GM19328 (cell line): ENCODE measurements around the gene PAPPA2.
"Not testable (repeated sequence)": the region's sequence is repeated elsewhere in the genome, so short reads cannot be mapped to it uniquely, and the experiment has no call there.

Source experiments
- ATAC-seq: cut with Tn5 transposase; IDR thresholded peaks from one replicate; pipeline ENCODE4 v1.9.1; 2021; ENCODE audit warnings: mild to moderate bottlenecking, moderate library complexity; ENCODE audit not compliant: unreplicated experiment

Gene PAPPA2, protein sequence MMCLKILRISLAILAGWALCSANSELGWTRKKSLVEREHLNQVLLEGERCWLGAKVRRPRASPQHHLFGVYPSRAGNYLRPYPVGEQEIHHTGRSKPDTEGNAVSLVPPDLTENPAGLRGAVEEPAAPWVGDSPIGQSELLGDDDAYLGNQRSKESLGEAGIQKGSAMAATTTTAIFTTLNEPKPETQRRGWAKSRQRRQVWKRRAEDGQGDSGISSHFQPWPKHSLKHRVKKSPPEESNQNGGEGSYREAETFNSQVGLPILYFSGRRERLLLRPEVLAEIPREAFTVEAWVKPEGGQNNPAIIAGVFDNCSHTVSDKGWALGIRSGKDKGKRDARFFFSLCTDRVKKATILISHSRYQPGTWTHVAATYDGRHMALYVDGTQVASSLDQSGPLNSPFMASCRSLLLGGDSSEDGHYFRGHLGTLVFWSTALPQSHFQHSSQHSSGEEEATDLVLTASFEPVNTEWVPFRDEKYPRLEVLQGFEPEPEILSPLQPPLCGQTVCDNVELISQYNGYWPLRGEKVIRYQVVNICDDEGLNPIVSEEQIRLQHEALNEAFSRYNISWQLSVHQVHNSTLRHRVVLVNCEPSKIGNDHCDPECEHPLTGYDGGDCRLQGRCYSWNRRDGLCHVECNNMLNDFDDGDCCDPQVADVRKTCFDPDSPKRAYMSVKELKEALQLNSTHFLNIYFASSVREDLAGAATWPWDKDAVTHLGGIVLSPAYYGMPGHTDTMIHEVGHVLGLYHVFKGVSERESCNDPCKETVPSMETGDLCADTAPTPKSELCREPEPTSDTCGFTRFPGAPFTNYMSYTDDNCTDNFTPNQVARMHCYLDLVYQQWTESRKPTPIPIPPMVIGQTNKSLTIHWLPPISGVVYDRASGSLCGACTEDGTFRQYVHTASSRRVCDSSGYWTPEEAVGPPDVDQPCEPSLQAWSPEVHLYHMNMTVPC (N-terminal part only)

GRCh38 chr1:176462674-176463378 is at the start of gene PAPPA2:
PAPPA2 (plus strand) TSS chr1:176463175; CDS start chr1:176556323, 93,148 bp downstream.
- ATAC-seq = no peak

- no peak for ATAC-seq
These were observed 46.2 kb upstream of the PAPPA2 start for GRCh38 chr1:176416777-176417176.

- not testable (repeated sequence) for ATAC-seq
These were observed 43.4 kb upstream of the PAPPA2 start for GRCh38 chr1:176419608-176420007.

- no peak for ATAC-seq
These were observed 28.7 kb upstream of the PAPPA2 start for GRCh38 chr1:176434234-176434633.

- ATAC-seq = no peak
These were observed 26.7 kb upstream of the PAPPA2 start for GRCh38 chr1:176436251-176436650.

DNA sequence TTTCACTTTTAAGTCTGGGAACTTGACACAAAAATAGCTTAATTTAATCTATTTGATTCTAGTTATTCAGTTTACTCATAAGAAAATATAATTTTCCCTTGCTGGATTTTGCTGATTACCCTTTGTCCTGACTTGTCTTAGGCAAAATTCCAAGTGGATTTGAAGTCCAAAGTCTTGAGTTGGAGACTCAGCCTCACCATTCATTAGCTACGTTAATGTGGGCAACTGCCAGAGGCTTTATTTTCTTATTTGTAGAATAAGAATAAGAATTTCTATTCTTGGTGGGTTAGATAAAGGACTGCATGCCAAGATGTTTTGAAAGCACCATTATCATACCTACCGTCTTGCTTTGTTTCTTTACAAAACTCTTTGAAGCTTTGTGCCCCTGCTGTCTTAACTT is 22.8 kb upstream of the PAPPA2 start:
- ATAC-seq = no peak

DNA sequence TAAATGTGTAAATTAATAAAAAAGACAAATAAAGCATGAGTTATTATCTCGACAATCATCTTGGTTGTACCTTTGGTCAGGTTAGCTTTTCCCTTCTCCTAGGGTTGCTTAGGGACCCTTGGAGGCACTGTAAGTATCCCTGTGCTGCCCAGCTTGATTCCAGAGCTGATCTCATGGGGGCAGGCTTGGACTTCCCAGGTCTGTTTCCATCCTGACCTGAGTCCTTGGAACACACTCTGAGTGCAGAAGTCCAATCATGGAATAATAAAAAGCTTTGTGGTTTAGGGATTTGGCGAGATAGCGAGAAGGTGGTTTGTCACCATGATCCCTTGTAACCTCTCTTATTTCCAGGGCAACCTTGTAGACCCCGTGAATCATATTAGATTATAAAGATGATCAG is 18.7 kb upstream of the PAPPA2 start:
- no peak for ATAC-seq

GRCh38 chr1:176445402-176445801 is 17.6 kb upstream of the PAPPA2 start:
- ATAC-seq = no peak

DNA sequence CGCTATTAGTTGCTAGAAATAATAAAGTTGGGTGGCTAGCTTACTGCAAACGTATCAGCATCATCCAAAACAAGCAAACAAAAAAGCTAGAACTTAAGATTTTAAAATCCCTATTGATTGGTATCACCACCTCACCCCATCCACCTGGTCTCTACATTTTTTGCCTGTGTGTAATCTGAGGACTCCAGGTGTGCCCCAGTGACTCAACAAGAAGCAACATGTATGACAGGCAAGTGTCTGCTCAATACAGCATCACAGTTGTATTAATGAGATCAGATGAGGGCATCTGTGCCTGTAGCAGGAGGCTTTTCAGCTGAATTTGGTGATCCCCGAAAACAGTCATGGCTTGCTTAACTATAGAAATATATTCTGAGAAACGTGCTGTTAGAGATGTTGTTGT is 14.6 kb upstream of the PAPPA2 start:
- ATAC-seq = no peak

DNA sequence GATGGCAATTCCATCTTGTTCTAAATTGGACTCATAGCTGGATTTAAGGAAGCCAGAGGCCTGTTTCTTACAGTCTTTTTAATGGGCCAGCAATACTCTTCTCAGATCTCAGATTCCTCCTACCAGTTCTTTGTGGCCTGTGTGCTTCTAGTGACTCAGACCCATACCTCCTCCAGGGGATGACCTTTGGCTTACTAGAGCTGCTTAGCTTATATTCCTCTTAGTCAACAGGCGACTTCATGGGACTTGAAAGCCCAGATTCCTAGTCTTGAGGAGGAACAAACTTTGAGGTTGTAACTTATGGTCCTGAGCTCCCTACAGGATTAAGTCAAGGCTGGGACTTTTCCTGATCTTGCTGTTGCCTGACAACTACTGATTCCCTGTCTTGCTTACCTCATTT is 12.4 kb upstream of the PAPPA2 start:
- ATAC-seq = no peak

- not testable (repeated sequence) for ATAC-seq
These were observed 11.2 kb upstream of the PAPPA2 start for GRCh38 chr1:176451741-176452140.

DNA sequence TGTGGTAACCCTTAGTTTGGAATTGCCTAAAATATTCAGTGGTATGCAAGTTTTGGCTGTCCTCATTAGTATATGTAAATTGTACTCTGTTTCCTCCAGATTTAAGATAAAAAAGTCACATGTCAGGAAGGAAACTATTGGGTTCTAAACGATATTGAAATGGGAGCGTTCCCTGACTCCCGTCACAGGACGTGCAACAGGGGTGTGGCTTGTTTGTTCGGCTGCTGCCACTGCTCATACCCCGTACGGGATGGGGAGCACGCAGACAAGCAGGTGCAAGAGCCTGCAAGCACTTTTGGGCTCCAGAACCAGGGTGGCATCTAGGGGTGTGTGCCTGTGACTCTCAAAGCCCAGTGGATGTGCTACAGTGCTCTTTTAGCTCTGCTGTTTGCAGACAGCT is 6.2 kb upstream of the PAPPA2 start:
- no peak for ATAC-seq

GRCh38 chr1:176460544-176461336 is 2.2 kb upstream of the PAPPA2 start:
- ATAC-seq = no peak

DNA sequence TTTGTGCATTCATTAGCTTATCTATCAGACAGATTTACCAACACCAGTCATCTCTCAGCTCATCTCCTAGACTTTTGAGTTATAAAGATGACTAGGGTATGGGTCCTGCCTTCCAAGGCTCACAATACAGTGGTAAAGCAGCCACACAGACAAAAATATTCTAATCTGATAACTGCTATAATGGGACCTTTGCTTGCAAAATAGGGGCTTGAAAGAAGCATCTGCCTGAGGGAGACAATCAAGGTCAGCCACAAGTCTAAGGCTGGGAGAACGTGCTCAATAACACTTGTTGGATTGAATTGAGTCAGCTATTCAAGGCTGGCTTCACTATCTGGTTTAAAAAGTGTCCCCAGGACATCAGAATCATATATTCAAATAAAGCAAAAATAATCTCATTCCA is 1.4 kb upstream of the PAPPA2 start:
- no peak for ATAC-seq

DNA sequence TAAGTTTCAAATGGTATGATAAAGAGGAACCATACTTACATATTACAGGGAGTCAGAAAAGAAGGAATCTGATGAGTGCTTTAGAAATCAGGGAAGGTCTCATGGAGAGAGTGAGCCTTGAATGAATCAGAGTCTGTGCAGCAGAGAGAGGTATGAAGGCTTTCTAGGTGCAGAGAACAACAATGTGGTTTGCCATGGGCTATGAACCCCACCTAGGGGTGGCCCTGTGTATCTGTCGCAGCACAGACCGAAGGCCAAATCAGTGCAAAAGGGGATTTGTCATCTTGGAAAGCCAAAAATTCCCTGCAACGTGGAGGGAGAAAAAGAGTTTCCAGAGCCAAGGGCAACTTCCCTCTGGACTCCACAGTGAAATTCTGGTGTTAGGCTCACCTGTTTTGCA is 3.5 kb downstream of the PAPPA2 start:
- ATAC-seq = no peak

DNA sequence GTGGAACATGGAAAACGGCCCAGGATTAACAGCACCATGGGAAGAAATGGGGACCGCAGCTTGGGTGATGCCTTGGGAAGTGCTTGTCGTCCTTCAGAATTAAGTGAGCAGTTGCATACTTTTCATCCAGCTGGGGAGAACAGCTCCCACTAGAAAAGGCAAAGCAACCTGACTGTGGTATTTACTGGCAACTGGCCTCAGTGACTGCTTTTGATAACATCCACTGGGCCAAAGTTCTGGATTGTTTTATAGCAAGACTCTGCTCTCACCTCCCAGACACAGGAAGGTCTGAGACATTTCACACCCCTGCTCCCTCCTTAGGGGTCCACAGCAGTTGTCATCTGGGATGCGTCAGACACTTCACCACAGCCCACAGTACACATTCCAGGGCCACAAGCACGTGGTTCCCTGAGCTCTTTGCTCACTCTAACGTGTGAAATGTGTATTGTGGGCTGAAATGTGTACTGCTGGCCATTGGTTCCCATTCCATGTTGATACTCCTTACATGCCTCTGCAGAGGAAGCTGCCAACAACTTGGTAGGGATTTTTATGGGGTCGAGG is 6.6 kb downstream of the PAPPA2 start:
- ATAC-seq = no peak

GRCh38 chr1:176471338-176472121 is 8.6 kb downstream of the PAPPA2 start:
- no peak for ATAC-seq

DNA sequence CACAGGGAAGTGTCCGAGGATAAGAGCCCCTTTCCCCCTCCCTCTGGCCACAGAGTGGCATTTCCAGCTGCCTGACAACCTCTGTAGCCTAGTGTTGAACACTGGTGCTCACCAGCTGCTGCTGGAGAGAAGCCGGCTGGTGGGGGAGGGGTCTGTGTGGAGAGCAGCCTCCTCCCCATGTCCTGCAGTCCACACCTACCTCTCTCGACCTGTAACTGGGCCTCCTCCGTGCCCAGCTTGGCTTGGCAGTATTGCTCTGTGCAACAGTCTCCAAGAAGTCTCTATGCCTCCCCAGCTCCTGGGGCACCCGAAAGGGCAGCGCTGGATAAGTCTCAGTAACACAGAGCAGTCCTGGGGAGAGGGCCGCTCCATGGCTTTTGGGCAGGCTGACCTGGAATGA is 17.0 kb downstream of the PAPPA2 start:
- ATAC-seq = no peak

DNA sequence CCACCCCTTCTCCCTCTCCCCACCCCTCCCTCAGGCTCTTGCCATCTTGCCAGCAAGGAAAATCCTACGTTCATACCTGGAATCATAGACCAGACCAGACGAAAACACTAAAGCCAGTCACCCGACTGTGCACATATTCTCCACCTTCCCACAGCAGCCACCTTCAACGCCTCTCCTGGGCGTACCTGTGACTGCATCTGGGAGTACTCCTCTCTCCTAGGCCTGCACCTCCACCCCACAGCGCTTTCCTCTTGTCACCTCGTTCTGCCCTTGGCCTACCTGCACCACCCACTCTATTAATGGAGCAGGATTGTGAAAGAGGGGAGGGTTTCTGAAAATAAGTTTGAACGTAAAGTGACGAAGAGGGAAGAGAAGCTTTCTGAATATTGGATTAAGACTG is 17.8 kb downstream of the PAPPA2 start:
- no peak for ATAC-seq
